K562 (cell line): ENCODE results near the gene HGD. TPM values are rescaled to one million over a fixed set of nuclear protein-coding genes. Genes with fewer than 3 reads are reported as not detected.

Source experiments
- FOXJ3 ChIP-seq: sonication (generic); formaldehyde crosslinking; IDR thresholded peaks from 2 replicates; pipeline ENCODE4 v1.4.0; 2020; ENCODE audit warnings: mild to moderate bottlenecking, missing genetic modification reagents
- KAT7 ChIP-seq: sonication (generic); formaldehyde crosslinking; IDR thresholded peaks from 2 replicates; pipeline ENCODE4 v1.8.0; 2022; ENCODE audit warnings: missing genetic modification reagents, mild to moderate bottlenecking, borderline replicate concordance
- TARDBP ChIP-seq: fragments of 450-650 bp; IDR thresholded peaks from 2 replicates; pipeline ENCODE4 v1.6.1; 2016
- ZNF609 ChIP-seq: sonication (generic); formaldehyde crosslinking; IDR thresholded peaks from 2 replicates; pipeline ENCODE4 v1.8.1; 2023; ENCODE audit warnings: missing genetic modification reagents, mild to moderate bottlenecking, borderline replicate concordance
- polyA plus RNA-seq, 8 experiments: library from polyadenylated mRNA; depleted of rRNA in 4 of 8; stranded (reverse) in 5 of 8; unstranded in 3 of 8; fragments of >200 nt; fragmentation: Nextera tagmentation in 2 of 8; fragmentation: Illumina TruSeq in 1 of 8; extraction: Ambion mirVana in 2 of 8; extraction: Trizol in 1 of 8; gene quantifications; 2 replicates each; pipeline versions ENCODE4 v1.2.1 to v1.2.3, GENCODE V29; 2011 to 2014; ENCODE audit warnings: inconsistent platforms in 1 of 8, missing spikeins in 1 of 8
- total RNA-seq, 7 experiments: library from RNA; depleted of rRNA in 6 of 7; stranded (reverse); fragments of >200 nt in 6 of 7; fragmentation: Illumina TruSeq in 2 of 7; extraction: Trizol in 2 of 7; gene quantifications; 2 replicates each; pipeline versions ENCODE4 v1.2.1 to v1.2.3, GENCODE V29; 2011 to 2021; ENCODE audit warnings: low replicate concordance in 1 of 7
- TF ChIP-seq, protein P1 (sequence below): sonication (generic); formaldehyde crosslinking; IDR thresholded peaks from 2 replicates; pipeline ENCODE4 v1.8.0; 2023; ENCODE audit warnings: mild to moderate bottlenecking, missing genetic modification reagents

Gene HGD
- total and polyA plus RNA-seq, 9 of the 15 experiments (the other 6 are each of a cell fraction or from before 2014, with no cell fraction given) = 0.08 to 0.25 (median 0.17) TPM; not detected in 4

GRCh38 chr3:120705884-120706582 is 24.0 kb upstream of the HGD start (continued):
- no peak for TF ChIP-seq KAT7
- TF ChIP-seq, protein P1, sequence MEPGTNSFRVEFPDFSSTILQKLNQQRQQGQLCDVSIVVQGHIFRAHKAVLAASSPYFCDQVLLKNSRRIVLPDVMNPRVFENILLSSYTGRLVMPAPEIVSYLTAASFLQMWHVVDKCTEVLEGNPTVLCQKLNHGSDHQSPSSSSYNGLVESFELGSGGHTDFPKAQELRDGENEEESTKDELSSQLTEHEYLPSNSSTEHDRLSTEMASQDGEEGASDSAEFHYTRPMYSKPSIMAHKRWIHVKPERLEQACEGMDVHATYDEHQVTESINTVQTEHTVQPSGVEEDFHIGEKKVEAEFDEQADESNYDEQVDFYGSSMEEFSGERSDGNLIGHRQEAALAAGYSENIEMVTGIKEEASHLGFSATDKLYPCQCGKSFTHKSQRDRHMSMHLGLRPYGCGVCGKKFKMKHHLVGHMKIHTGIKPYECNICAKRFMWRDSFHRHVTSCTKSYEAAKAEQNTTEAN (CRISPR knock-in tag) = no peak
- TF ChIP-seq FOXJ3 = no peak
- TF ChIP-seq ZNF609 (CRISPR knock-in tag) = no peak
- TF ChIP-seq TARDBP = no peak
- TF ChIP-seq, all 486 proteins: peak for 0
